ENCODE measurements around the gene PARP3.
A peak's percentile ranks its signal among the peaks of the same experiment; 100 is the strongest.
"Not testable (repeated sequence)": the region's sequence is repeated elsewhere in the genome, so short reads cannot be mapped to it uniquely, and the experiment has no call there.

The PARP3 gene

GRCh38 chr3:51985063-51985462 is 42.9 kb downstream of the PARP3 start:
- DNase-seq (ENCODE audit: low read depth): no peak

GRCh38 chr3:51986010-51986947 is 44.1 kb downstream of the PARP3 start:
- no peak for DNase-seq (ENCODE audit: low read depth)

- DNase-seq (ENCODE audit: low read depth): no peak
These were observed 45.4 kb downstream of the PARP3 start for GRCh38 chr3:51987568-51987967.

GRCh38 chr3:51988286-51989146 is 46.4 kb downstream of the PARP3 start:
- no peak for DNase-seq (ENCODE audit: low read depth)

GRCh38 chr3:51990501-51990971 is 48.4 kb downstream of the PARP3 start:
- DNase-seq (ENCODE audit: low read depth): not testable (repeated sequence)

- no peak for DNase-seq (ENCODE audit: low read depth)
These were observed 50.0 kb downstream of the PARP3 start for GRCh38 chr3:51992017-51992682.

- not testable (repeated sequence) for DNase-seq (ENCODE audit: low read depth)
These were observed 51.5 kb downstream of the PARP3 start for GRCh38 chr3:51993657-51994056.

GRCh38 chr3:51994530-51994929 is 52.4 kb downstream of the PARP3 start:
- no peak for DNase-seq (ENCODE audit: low read depth)

- peak; percentile 86 for DNase-seq (ENCODE audit: low read depth)
These were observed 53.4 kb downstream of the PARP3 start, which contains the start of gene RPL29 for GRCh38 chr3:51995346-51996163. TSS of gene RPL29 (minus strand) at chr3:51995895. CDS start at chr3:51995461, 434 bp downstream.

GRCh38 chr3:51997172-51997571 is 55.0 kb downstream of the PARP3 start:
- no peak for DNase-seq (ENCODE audit: low read depth)

- DNase-seq (ENCODE audit: low read depth): no peak
These were observed 55.9 kb downstream of the PARP3 start for GRCh38 chr3:51997935-51998596.
